HUES64 (cell line): ENCODE results near the gene DAND5.
A peak's percentile ranks its signal among the peaks of the same experiment; 100 is the strongest.
"Not testable (repeated sequence)": the region's sequence is repeated elsewhere in the genome, so short reads cannot be mapped to it uniquely, and the experiment has no call there.

Experiments
- H3K27ac ChIP-seq: 2 replicates; pipeline ENCODE4 v1.7.0; 2013; ENCODE audit warnings: low read depth, low read length, inconsistent platforms
- H3K27me3 ChIP-seq: 2 replicates; pipeline ENCODE4 v1.6.1; 2013; ENCODE audit warnings: mild to moderate bottlenecking, low read length; ENCODE audit not compliant: insufficient read depth
- H3K36me3 ChIP-seq: 2 replicates; pipeline ENCODE4 v1.6.1; 2013; ENCODE audit warnings: mild to moderate bottlenecking, low read length; ENCODE audit not compliant: insufficient read depth
- H3K4me1 ChIP-seq: 2 replicates; pipeline ENCODE4 v1.6.1; 2013; ENCODE audit warnings: mild to moderate bottlenecking, low read length, moderate library complexity; ENCODE audit not compliant: insufficient read depth
- H3K4me3 ChIP-seq: 2 replicates; pipeline ENCODE4 v1.5.1; 2013; ENCODE audit warnings: mild to moderate bottlenecking, low read length, moderate library complexity
- H3K9ac ChIP-seq: 2 replicates; pipeline ENCODE4 v1.6.1; 2013; ENCODE audit warnings: mild to moderate bottlenecking, low read depth, low read length
- H3K9me3 ChIP-seq: 2 replicates; pipeline ENCODE4 v1.6.1; 2013; ENCODE audit warnings: low read depth, low read length; ENCODE audit not compliant: insufficient read depth
- WGBS: fragments of 150-250, 120-280 bp; methylation state at CpG from one replicate; pipeline ENCODE4 v1.1.7; 2013; ENCODE audit warnings: missing lambda C conversion rate; 5-methylcytosine and 5-hydroxymethylcytosine counted together

Gene DAND5

DNA sequence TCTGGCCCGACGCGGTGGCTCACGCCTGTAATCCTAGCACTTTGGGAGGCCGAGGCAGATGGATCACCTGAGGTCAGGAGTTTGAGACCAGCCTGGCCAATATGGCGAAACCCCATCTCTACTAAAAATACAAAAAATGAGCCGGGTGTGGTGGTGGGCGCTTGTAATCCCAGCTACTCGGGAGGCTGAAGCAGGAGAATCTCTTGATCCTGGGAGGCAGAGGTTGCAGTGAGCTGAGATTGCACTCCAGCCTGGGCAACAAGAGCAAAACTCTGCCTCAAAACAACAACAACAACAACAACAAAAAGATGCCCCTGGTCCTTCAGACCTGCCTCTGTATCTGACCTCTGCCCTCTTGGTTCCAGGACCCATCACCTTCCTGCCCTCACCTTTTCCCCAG, 13.8 kb upstream of the DAND5 start:
- Histone ChIP-seq H3K4me3 (peak overlapping the region; percentile 95), H3K36me3 (peaks cover 47% of the 10 kb centered on the region), H3K9ac (peak overlapping the region; percentile 99; the same call in 1 of the 2 replicates)
- 94% methylated on average over 9 of the region's 9 CpGs for WGBS
- H3K4me1 ChIP-seq, H3K27me3 ChIP-seq, H3K9me3 ChIP-seq, H3K27ac ChIP-seq: not testable (repeated sequence)

DNA sequence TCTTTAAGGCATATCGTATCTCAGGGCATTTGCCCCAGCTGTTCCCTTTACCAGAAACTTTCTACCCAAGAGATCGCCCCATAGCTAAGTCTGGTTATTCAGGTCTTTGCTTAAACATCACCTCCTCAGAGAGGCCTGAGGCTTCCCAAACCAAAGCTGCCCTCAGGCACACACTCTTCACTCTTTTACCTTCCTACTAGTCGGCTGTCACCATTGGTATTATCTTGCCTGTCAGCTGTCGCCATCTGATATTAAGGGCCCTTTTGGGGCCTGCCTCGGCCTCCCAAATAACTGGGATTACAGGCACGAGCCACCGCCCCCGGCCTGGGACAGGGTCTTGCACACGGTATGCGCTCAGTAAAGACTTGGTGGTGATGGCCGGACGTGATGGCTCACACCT, 13.4 kb upstream of the DAND5 start:
- H3K4me1 ChIP-seq = peaks cover 8% of the 10 kb centered on the region; the same call in 1 of the 2 replicates
- H3K27ac ChIP-seq = no peak overlapping the region; the same call in 1 of the 2 replicates
- 71% methylated on average over 12 of the region's 12 CpGs for WGBS
- H3K9ac ChIP-seq = peak overlapping the region; percentile 99
- H3K27me3 ChIP-seq = no peaks in the 10 kb centered on the region
- H3K4me3 ChIP-seq = peak overlapping the region; percentile 95
- peaks cover 43% of the 10 kb centered on the region for H3K36me3 ChIP-seq
- no peaks in the 10 kb centered on the region for H3K9me3 ChIP-seq

DNA sequence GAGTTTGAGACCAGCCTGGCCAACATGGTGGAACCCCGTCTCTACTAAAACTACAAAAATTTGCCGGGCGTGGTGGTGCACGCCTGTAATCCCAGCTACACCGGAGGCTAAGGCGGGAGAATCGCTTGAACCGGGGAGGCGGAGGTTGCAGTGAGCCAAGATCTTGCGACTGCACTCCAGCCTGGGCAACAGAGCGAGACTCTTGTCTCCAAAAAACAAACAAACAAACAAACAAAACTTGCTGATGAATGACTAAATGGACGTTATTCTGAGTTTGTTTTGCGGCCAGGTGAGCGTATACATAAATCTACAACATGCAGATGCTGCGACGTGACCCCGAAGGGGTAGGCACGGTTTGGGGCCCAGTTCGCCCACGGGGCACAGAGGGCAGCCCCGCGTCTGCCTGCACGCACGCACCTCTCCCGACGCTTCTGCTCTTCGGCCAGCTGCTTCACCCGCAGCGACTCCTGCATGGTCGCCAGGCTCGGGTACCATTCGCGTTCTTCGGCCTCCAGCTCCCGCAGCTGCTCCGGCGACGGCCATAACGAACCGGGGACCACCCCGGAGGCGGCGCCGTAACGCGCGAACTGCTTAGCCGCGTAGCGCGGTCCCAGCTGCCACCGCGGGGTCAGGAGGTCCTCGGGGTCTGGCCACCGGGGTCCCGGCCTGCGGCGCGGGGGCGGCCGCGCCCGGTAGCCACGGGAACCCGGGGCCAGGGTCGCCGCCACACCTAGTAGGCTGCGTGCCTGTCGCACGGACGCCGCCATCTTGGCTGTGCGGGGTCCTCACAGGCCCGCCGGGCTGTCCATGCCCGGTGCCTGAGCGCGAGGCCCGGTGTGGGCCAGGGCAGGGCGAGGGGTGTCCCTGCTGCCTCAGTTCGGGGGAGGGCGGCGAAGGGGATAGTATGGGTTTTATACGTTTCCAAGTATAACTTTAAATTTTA, 12.7 kb upstream of the DAND5 start, which contains the start of gene GADD45GIP1:
Gene GADD45GIP1, minus strand, starts transcription at position 778 of the 943 bp plus-strand sequence. Its CDS starts 11 bp downstream, at position 767.
- 4% methylated on average over 80 of the region's 84 CpGs for WGBS
- peak within 1 kb of the TSS; percentile 99 for H3K9ac ChIP-seq
- H3K9me3 ChIP-seq = no peaks in the 10 kb centered on the region
- peak within 1 kb of the TSS; percentile 94 for H3K27ac ChIP-seq
- peaks cover 8% of the 10 kb centered on the region; the same call in 1 of the 2 replicates for H3K4me1 ChIP-seq
- peaks cover 36% of the 10 kb centered on the region for H3K36me3 ChIP-seq
- H3K4me3 ChIP-seq = peak within 1 kb of the TSS; percentile 95
- no peaks in the 10 kb centered on the region for H3K27me3 ChIP-seq

DNA sequence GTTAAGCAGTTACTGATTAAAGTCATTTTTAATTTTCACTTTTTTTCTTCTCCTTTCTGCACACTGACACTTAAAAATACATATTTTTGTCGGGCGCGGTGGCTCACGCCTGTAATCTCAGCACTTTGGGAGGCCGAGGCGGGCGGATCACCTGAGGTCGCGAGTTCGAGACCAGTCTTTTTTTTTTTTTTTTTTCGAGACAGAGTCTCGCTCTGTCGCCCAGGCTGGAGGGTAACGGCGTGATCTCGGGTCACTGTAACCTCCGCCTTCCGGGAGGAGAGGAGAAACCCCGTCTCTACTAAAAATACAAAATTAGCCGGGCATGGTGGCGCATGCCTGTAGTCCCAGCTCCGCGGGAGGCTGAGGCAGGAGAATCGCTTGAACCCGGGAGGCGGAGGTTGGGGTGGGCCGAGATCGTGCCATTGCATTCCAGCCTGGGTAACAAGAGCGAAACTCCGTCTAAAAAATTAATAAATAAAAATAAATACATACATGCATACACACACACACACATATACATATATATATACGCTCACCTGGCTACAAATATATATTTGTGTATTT, 11.9 kb upstream of the DAND5 start:
- peak overlapping the region; percentile 94 for H3K27ac ChIP-seq
- H3K36me3 ChIP-seq = peaks cover 29% of the 10 kb centered on the region
- H3K9ac ChIP-seq = peak overlapping the region; percentile 99
- H3K27me3 ChIP-seq, H3K9me3 ChIP-seq, H3K4me1 ChIP-seq: not testable (repeated sequence)
- H3K4me3 ChIP-seq = peak overlapping the region; percentile 95
- WGBS = 77% methylated on average over 29 of the region's 31 CpGs

DNA sequence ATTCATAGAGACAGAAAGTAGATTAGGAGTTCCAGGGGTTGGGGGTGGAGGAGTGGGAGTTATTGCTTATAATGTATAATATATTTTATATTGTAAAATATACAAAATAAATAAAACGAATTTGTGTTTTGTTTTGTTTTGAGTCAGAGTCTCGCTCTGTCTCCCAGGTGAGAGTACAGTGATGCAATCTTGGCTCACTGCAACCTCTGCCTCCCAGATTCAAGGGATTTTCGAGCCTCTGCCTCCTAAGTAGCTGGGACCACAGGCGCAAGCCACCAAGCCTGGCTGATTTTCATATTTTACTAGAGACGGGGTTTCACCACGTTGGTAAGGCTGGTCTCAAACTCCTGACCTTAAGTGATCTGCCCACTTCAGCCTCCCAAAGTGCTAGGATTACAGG, 9.9 kb upstream of the DAND5 start:
- H3K4me3 ChIP-seq = no peak overlapping the region
- no peaks in the 10 kb centered on the region for H3K9me3 ChIP-seq
- H3K27ac ChIP-seq = no peak overlapping the region
- H3K36me3 ChIP-seq = peaks cover 9% of the 10 kb centered on the region
- 79% methylated on average over 6 of the region's 6 CpGs for WGBS
- no peak overlapping the region for H3K9ac ChIP-seq
- H3K4me1 ChIP-seq = peaks cover 8% of the 10 kb centered on the region; the same call in 1 of the 2 replicates
- H3K27me3 ChIP-seq = no peaks in the 10 kb centered on the region

DNA sequence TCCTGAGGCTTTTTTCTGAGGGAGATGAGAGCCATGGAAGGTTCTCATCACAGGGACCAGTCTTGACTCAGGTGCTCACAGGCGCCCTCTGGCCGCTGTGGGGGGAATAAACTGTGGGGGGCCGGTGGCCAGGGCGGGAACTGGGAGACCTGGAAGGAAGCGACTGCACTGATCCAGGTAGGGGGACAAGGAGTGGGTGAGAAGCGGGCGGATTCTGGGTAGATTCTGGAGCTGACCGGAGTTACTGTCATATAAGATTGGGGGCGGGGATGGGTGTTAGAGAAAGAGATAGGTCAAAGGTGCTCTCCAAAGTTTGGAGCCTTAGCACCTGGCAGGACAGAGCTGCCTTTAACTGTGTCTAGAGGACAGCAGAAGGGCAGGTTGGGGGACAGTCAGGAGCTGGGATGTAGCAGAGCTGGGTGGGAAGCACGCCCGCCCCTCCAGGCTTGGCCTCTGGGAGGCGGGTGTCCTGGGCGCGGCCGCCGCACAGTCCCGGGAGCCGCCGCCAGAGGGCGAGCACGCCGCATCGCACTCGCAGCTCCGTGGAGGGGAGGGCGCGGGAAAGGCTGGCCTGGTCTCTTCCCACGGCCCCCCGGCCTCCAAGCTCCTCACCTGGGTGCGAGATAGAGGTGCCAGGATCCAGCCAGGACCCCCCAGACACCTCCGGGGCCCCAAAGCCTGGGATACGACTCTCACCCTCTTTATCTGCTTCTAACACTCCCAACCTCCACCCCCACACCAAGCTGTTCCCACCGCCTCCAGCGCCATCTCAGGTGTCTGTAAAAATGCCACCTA, 4.2 kb upstream of the DAND5 start:
- 3% methylated on average over 34 of the region's 34 CpGs for WGBS
- peak overlapping the region; percentile 14; the same call in 1 of the 2 replicates for H3K27ac ChIP-seq
- peak overlapping the region; percentile 50 for H3K4me3 ChIP-seq

DNA sequence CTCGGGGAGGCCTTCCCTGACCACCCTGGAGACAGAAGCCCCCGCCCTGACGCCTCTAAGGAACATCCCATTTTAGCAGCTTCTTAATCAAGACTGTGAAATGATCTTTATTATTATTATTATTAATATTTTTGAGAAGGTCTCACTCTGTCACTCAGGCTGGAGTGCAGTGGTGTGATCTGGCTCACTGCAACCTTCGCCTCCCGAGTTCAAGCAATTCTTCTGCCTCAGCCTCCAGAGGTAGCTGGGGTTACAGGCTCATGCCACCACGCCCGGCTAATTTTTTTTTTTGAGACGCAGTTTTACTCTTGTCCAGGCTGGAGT, 3.6 kb upstream of the DAND5 start:
- H3K9ac ChIP-seq = no peak overlapping the region
- no peaks in the 10 kb centered on the region for H3K4me1 ChIP-seq
- H3K27ac ChIP-seq = no peak overlapping the region
- WGBS = 78% methylated on average over 6 of the region's 8 CpGs
- no peaks in the 10 kb centered on the region for H3K27me3 ChIP-seq
- no peaks in the 10 kb centered on the region for H3K36me3 ChIP-seq
- no peaks in the 10 kb centered on the region for H3K9me3 ChIP-seq
- peak overlapping the region; percentile 50 for H3K4me3 ChIP-seq

More for the DNA sequence above, 4.2 kb upstream of the DAND5 start:
- H3K27me3 ChIP-seq = no peaks in the 10 kb centered on the region
- no peaks in the 10 kb centered on the region for H3K9me3 ChIP-seq
- no peaks in the 10 kb centered on the region for H3K4me1 ChIP-seq
- no peaks in the 10 kb centered on the region for H3K36me3 ChIP-seq
- H3K9ac ChIP-seq = peak overlapping the region; percentile 72

DNA sequence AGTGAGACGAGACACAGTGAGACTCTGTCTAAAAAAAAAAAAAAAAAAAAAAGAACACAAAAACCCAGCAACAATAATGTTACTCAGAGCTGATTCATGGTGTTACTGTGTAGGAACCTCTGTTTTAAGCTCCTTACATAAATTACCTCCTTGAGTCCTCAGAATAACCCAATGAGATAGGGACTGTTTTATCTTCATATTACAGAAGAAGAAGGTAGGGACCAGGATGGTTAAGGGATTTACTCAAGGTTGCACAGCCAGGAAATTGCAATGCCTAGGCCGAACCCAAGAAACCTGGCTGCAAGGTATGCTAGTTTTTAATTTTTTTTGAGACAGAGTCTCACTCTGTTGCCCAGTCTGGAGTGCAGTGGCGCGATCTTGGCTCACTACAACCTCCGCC, 1.5 kb upstream of the DAND5 start:
- H3K27ac ChIP-seq = no peak overlapping the region
- no peaks in the 10 kb centered on the region for H3K9me3 ChIP-seq
- H3K4me3 ChIP-seq = no peak overlapping the region
- 98% methylated on average over 4 of the region's 5 CpGs for WGBS
- H3K36me3 ChIP-seq = no peaks in the 10 kb centered on the region
- H3K27me3 ChIP-seq = no peaks in the 10 kb centered on the region
- H3K4me1 ChIP-seq = no peaks in the 10 kb centered on the region
- no peak overlapping the region for H3K9ac ChIP-seq

DNA sequence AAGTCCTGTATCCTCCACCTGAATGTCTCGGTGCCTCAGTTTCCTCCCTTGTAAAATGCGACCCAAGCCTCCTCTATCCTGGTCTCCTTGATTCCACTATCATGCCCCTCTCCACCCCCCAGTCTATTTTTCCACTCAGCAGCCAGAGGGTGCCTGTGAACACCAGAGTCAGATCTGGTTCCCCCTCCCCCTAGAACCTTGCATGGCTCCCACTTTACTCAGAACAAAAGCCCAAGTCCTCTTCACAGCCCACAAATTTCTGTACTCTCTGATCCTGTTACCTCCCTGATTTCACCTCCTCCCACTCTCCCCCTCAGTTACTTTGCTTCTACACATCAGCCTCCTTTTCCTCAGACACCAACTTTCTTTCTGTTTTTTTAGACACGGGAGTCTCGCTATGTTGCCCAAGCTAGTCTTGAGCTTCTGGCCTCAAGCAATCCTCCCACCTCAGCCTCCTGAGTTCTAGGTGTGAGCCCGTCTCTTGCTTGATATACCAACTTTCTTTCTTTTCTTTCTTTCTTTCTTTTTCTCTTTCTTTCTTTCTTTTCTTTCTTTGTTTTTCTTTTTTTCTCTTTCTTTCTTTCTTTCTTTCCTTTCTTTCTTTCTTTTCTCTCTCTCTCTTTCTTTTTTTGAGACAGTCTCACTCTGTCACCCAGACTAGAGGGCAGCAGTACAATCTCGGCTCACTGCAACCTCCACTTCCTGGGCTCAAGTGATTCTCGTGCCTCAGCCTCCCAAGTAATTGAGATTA, 869 bp downstream of the DAND5 start:
- Histone ChIP-seq H3K4me3 (no peak overlapping the region), H3K27me3 (no peaks in the 10 kb centered on the region), H3K27ac (no peak overlapping the region), H3K4me1 (no peaks in the 10 kb centered on the region), H3K9me3 (no peaks in the 10 kb centered on the region), H3K9ac (no peak overlapping the region), H3K36me3 (no peaks in the 10 kb centered on the region)
- WGBS = 94% methylated on average over 7 of the region's 7 CpGs

DNA sequence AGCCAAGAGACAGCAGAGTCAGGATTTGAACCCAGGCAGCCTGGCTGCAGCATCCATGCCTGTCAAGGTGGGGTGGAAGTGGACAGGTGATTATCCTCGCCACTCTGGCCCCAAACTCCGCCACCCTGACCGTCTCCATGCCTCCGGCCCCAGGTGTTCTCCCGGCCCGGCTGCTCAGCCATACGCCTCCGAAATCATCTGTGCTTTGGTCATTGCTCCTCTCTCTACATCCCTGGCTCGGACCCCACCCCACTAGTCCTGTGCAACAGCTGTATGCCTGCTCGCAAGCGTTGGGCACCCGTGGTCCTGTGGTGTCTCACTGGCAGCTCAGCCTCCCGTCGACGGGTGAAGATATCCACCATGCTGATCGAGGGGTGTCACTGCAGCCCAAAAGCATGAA, 3.9 kb downstream of the DAND5 start:
- no peak overlapping the region for H3K4me3 ChIP-seq
- H3K9ac ChIP-seq = no peak overlapping the region
- H3K27ac ChIP-seq = no peak overlapping the region
- no peaks in the 10 kb centered on the region for H3K9me3 ChIP-seq
- H3K4me1 ChIP-seq = no peaks in the 10 kb centered on the region
- H3K27me3 ChIP-seq = no peaks in the 10 kb centered on the region
- 91% methylated on average over 16 of the region's 16 CpGs for WGBS
- H3K36me3 ChIP-seq = no peaks in the 10 kb centered on the region
